Stomach smooth muscle (tissue), 2 donors: ENCODE data around the gene RNASE13.

ENCODE experiments used
- H3K27ac ChIP-seq: one replicate; pipeline ENCODE4 v1.7.0; 2013; ENCODE audit warnings: mild to moderate bottlenecking, low read length, inconsistent platforms
- H3K27me3 ChIP-seq, 2 donors: one replicate each; pipeline ENCODE4 v1.7.0; 2013; ENCODE audit warnings: low read length in 2 of 2; ENCODE audit not compliant: insufficient read depth in 2 of 2, control insufficient read depth in 1 of 2
- H3K36me3 ChIP-seq, 2 donors: one replicate each; pipeline ENCODE4 v1.7.0; 2013; ENCODE audit warnings: low read length in 2 of 2; ENCODE audit not compliant: control insufficient read depth in 2 of 2, insufficient read depth in 2 of 2
- H3K4me1 ChIP-seq: one replicate; pipeline ENCODE4 v1.7.0; 2013; ENCODE audit warnings: low read length; ENCODE audit not compliant: control insufficient read depth, insufficient read depth
- H3K4me3 ChIP-seq, 2 donors: one replicate each; pipeline ENCODE4 v1.7.0; 2013; ENCODE audit warnings: low read length in 2 of 2
- H3K9ac ChIP-seq, 2 donors: one replicate each; pipeline ENCODE4 v1.7.0; 2013; ENCODE audit warnings: low read length in 2 of 2, mild to moderate bottlenecking in 1 of 2
- H3K9me3 ChIP-seq, 2 donors: one replicate each; pipeline ENCODE4 v1.7.0; 2013; ENCODE audit warnings: low read length in 2 of 2; ENCODE audit not compliant: control insufficient read depth in 2 of 2
- donor health status: healthy.
- donor health status: Pancreatic carcinoma.

RNASE13 gene

DNA sequence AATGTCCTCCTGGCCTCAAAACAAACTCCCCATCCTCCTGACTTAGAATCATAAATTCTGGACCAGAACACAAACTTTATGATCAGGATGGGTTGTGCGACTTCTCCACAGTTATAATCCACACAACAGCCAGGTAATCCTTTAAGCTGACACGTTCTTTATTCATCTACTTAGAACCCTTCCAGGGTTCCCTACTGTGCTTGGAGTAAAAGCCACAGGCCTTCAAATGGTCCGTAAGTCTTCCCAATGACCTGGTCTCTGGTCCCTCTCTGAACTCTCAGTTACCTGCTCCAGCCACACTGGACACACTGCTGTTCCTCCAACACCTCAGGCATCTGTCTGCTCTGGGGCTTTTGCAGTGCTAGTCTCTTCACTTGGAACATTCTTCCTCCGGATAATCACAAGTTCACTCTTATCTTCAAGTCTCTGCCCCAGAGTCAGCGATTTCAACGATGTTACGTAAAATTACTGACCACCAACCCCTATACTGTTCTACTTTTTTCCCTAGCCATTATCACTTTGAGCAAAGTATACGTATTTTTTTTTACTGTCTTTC, 5.8 kb upstream of the RNASE13 start:
- Histone ChIP-seq H3K36me3 (no peaks in the 10 kb centered on the region), H3K9me3 (no peaks in the 10 kb centered on the region), H3K4me1 (peaks cover 20% of the 10 kb centered on the region), H3K27me3 (peaks cover 0 to 3% of the 10 kb centered on the region in 2 donors), H3K9ac (no peak overlapping the region), H3K27ac (no peak overlapping the region), H3K4me3 (no peak overlapping the region)

DNA sequence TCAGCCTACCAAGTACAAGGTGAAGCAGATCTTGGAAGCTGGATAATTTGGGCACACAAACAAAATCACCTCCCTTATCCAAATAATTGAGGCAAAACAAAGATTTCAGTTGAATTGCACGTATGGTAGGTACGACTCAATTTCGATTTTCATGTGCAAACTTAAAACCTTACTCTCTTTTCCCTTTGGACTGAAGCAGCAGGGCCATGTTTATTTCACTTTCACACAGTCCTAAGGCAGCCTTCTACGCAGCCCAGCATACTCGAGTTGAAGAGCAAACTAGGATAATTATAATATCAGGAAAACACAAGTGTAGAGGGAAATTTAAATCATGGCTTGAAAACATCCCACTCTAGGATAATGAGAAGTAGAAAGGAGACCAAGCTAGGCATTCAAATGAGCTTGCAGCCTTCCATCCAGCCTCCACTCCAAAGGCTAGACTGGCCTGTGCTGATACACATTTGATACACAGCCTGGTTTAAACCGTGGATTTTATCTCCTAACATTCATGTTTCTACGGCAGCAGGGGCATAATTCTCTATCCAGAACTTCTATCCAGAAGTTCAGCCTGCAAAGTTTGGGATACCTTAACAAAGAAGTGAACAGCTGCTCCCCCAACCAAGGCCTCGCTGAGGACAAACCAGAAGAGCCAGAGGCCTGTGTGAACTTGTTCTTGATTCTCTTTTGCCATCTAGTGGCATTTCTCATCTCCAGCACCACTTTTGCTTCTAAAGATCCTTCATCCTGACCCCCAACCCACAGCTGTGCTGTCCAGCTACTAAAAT, 5.2 kb upstream of the RNASE13 start:
- Histone ChIP-seq H3K27ac (peak overlapping the region; percentile 81), H3K36me3 (no peaks in the 10 kb centered on the region), H3K4me3 (peak overlapping the region; percentile 29 to 57), H3K27me3 (peaks cover 0 to 3% of the 10 kb centered on the region in 2 donors), H3K9ac (peak overlapping the region; percentile 12 to 51), H3K4me1 (peaks cover 20% of the 10 kb centered on the region), H3K9me3 (no peaks in the 10 kb centered on the region)

DNA sequence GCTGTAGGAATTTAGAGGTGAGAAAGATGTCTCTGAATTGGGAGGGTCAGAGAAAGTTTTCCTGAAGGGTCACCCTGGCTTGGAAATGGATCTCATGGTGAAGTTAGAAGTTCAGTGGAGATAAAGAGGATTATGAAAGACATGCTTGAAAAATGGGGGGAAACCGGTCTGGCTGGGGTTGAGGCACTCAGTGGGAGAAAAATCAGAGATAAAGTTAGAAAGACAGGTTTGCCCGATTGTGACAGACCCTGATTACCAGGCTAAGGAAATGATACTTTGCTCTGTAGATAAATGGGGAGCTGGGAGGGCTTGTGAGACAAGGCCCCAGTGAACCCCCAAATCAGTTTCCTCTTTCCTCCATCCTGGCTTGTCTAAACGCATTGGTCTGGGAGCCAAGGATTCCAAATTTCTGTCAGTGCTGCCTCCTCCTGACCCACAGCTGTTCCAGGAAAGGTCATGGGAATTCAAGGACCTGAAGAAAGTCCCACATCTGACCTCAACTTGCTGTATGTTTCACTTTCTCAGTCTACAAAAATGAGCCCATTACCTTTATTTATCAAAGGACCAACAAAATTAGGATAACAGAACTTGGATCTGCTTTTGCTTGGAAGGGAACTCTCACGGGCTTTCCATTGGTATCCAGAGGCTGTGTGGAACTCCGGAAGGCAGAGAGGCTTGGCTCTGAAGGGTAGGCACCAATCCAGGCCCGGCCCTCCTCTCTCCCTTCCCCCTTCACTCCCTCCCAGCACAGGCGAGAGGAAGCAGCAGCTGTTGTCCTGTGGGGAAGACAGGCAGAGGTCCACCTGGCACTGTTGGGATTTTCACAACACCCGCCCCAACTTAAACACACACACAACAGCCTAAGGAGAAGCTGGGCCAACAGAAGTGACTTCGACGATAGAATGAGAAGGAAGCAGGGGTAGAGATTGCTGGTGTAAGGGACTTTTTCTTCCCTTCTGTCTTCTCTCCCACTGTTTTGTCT, 4.1 kb upstream of the RNASE13 start:
- Histone ChIP-seq H3K36me3 (no peaks in the 10 kb centered on the region), H3K4me3 (peak overlapping the region; percentile 29 to 57), H3K9ac (peak overlapping the region; percentile 12 to 47), H3K9me3 (no peaks in the 10 kb centered on the region), H3K4me1 (peaks cover 20% of the 10 kb centered on the region), H3K27ac (peak overlapping the region; percentile 81), H3K27me3 (no peaks in the 10 kb centered on the region)

DNA sequence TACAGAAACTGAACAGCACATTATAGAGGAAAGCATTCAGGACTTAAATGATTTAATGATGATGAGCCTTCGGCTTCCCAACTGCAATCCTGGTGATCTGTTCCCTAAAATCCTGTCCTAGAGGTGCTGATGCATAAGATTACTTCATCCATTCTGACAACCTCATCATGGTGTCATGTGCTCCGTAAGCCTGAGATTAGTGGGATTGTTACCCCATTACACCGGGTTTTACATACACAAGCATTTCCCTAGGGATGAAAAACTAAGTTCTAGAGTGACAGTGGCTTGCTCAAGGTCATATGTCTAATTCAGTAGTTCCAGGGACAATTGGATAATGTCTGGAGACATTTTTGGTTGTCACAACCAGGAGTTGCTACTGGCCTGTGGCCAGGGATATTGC, 2.5 kb upstream of the RNASE13 start:
- Histone ChIP-seq H3K4me1 (peaks cover 25% of the 10 kb centered on the region), H3K36me3 (no peaks in the 10 kb centered on the region), H3K9me3 (no peaks in the 10 kb centered on the region), H3K27ac (no peak overlapping the region), H3K4me3 (no peak overlapping the region), H3K27me3 (no peaks in the 10 kb centered on the region), H3K9ac (no peak overlapping the region)

DNA sequence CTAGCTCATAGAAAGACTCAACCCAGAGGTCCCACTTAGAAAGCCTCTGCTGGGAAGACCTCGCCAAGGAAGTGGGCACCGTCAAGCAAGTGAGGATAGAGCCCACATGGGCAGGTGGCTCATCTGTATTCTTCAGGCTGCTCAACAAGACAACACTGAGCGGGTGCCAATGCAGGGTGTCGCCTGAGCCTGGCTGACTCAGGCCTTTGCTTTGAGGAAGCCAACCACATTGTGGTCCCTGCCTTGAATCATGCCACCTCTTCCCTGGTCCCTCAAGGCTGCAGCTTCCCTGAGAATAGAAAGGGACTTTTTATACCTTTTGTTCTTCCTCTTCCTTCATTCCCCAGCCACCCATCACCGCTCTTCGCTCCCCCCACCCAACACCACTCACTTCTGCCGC, 2.1 kb upstream of the RNASE13 start:
- Histone ChIP-seq H3K4me3 (no peak overlapping the region), H3K4me1 (peaks cover 25% of the 10 kb centered on the region), H3K36me3 (no peaks in the 10 kb centered on the region), H3K9me3 (no peaks in the 10 kb centered on the region), H3K27me3 (no peaks in the 10 kb centered on the region), H3K27ac (no peak overlapping the region), H3K9ac (no peak overlapping the region)

DNA sequence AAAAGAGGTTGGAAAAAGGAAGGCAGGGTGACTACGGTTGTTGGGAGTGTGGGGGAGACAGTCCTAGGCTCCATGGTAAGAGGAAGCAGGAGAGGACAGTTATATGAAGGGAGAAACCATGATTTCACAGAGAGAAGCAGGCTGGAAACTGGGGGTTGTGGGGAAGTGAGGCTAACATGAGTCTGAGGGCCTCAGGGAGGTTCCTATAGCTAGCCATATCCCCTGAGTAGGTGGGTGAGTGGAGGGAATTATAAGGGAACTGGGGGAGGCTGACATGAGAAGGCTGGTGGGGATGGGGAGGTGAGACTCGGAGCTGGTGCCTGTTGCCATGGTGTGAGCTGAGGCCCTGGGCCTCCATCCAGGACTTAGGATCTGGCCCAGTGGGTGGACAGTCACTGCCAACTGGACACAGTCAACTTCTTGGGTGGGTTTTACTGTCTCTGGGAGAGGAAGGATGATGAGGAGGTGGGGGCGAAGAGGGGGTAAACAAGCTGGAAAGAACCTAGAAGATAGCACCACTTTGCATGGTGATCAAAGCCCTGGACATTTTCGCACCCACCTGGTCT, 1.4 kb downstream of the RNASE13 start:
- Histone ChIP-seq H3K4me1 (peaks cover 7% of the 10 kb centered on the region), H3K9ac (no peak overlapping the region), H3K9me3 (no peaks in the 10 kb centered on the region), H3K27ac (no peak overlapping the region), H3K27me3 (no peaks in the 10 kb centered on the region), H3K36me3 (no peaks in the 10 kb centered on the region), H3K4me3 (no peak overlapping the region)

DNA sequence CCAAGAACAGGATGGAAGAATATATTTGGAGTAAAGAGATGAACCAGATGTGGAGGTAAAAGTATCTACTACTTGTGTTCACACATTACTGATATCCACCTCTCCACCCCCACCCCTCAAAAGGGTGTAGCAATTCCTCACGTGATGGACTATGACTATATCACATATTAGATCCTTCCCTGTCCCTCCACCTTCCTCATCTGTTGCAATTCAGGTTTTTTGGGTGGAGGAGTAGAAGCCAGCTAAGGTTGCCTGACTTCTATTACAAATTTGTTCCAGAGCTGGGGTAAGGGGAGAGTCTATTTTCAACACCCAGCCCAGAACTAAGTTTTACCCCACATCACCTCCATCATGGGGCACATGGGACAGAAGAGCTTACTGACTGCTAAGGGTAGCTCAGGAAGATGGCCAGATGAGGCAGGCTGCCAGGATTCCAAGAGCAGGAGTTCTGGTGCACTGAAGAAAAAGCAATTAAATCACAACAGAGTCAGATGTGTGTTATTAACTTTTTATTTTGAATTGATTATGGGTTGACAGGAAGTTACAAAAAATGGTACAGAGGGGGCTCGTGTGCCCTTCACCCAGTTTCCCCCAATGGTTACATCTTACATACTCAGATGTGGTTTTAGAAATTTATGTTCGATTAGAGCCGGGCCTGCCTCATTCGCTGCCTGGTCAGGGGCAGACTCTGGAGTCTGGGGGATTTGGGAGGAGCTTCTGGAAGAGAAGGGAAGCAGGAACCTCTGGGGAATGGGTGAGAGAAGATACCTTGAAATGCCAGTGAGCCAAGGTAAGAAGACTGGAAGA, 2.1 kb downstream of the RNASE13 start:
- no peaks in the 10 kb centered on the region for H3K36me3 ChIP-seq
- H3K4me1 ChIP-seq, result peaks cover 6% of the 10 kb centered on the region
- no peak overlapping the region for H3K27ac ChIP-seq
- H3K27me3 ChIP-seq, result no peaks in the 10 kb centered on the region
- H3K9me3 ChIP-seq, result no peaks in the 10 kb centered on the region
- H3K4me3 ChIP-seq, result no peak overlapping the region
- H3K9ac ChIP-seq, result no peak overlapping the region

DNA sequence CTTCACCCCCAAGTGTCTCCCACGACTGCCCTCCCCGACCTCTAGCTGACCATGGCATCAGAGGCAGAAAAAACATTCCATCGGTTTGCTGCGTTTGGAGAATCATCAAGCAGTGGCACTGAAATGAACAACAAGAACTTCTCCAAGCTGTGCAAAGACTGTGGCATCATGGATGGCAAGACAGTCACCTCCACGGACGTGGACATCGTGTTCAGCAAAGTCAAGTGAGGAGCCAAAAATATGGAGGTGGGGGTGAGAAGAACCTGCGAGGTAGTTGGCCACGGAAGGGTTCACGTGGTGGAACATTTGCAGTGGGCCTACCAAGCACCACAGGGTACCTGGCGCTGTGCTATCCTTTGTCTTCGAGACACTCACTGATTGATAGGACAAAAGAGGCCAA, 4.1 kb downstream of the RNASE13 start:
- Histone ChIP-seq H3K27me3 (no peaks in the 10 kb centered on the region), H3K27ac (no peak overlapping the region), H3K4me3 (no peak overlapping the region), H3K36me3 (no peaks in the 10 kb centered on the region), H3K9me3 (no peaks in the 10 kb centered on the region), H3K9ac (no peak overlapping the region), H3K4me1 (peaks cover 12% of the 10 kb centered on the region)

DNA sequence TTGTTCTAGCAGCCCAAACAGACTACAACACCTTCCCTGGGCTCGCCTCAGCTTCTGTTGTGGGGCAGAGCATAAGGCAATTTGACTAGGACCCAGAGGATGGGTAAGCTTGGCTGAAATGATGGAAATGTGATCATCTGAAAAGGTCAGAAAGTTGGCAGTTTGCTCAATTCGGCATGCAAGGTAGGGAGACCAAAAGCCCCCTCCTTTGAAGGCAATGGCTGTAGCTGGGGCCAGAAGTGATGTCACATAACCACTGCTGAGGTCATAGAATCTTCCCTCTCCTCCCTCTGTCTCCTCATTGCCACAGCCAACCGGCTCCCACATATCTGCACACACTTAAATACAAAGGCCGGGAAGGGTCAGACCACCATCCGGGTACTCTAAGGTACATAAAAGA, 4.7 kb downstream of the RNASE13 start, which contains the start of gene TPPP2:
TPPP2 (plus strand) TSS at position 301 of the 400 bp plus-strand sequence. CDS start 365 bp downstream, outside the sequence.
- H3K4me3 ChIP-seq, result no peak within 1 kb of the TSS
- H3K4me1 ChIP-seq, result peaks cover 12% of the 10 kb centered on the region
- no peaks in the 10 kb centered on the region for H3K27me3 ChIP-seq
- no peak within 1 kb of the TSS for H3K9ac ChIP-seq
- H3K27ac ChIP-seq, result no peak within 1 kb of the TSS
- H3K9me3 ChIP-seq, result no peaks in the 10 kb centered on the region
- no peaks in the 10 kb centered on the region for H3K36me3 ChIP-seq

DNA sequence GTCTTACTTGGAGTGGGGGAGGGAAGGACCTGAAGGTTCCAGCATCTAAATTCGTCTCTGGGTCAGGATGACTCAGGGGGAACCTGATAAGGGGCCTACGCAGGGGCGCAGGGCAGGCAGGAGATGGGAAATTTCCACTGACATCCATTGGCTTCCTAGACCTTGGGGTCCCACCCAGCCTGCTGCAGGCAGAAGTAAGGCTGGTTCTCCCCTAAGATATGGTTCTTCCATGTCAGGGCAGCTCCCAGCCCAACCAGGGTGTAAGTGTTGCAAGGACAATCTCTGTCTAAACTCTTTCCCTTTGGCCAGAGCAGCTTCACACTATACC, 7.7 kb downstream of the RNASE13 start:
- Histone ChIP-seq H3K27me3 (no peaks in the 10 kb centered on the region), H3K27ac (peak overlapping the region; percentile 78), H3K4me3 (no peak overlapping the region), H3K9ac (no peak overlapping the region), H3K36me3 (peaks cover 2 to 3% of the 10 kb centered on the region in 2 donors), H3K9me3 (no peaks in the 10 kb centered on the region), H3K4me1 (peaks cover 30% of the 10 kb centered on the region)
